ENCODE measurements around the gene MEPCE.

MEPCE gene

GRCh38 chr7:100407285-100408180 lies 22.1 kb upstream of the MEPCE start:
- DNase-seq, result peak; percentile 42

- no peak for DNase-seq
Observed at GRCh38 chr7:100411101-100411500, 18.5 kb upstream of the MEPCE start.

GRCh38 chr7:100413346-100413745 lies 16.3 kb upstream of the MEPCE start:
- no peak for DNase-seq

GRCh38 chr7:100413889-100414288 lies 15.7 kb upstream of the MEPCE start:
- no peak for DNase-seq

GRCh38 chr7:100415448-100415847 lies 14.2 kb upstream of the MEPCE start:
- no peak for DNase-seq

- DNase-seq, result no peak
Observed at GRCh38 chr7:100418930-100419659, 10.5 kb upstream of the MEPCE start.

GRCh38 chr7:100419660-100420226 lies 9.9 kb upstream of the MEPCE start:
- DNase-seq, result no peak

- DNase-seq, result no peak
Observed at GRCh38 chr7:100423315-100423714, 6.3 kb upstream of the MEPCE start.

GRCh38 chr7:100425347-100425746 lies 4.3 kb upstream of the MEPCE start:
- DNase-seq, result no peak

- DNase-seq, result no peak
Observed at GRCh38 chr7:100426516-100426915, 3.1 kb upstream of the MEPCE start.

- no peak for DNase-seq
Observed at GRCh38 chr7:100427762-100428198, 1.9 kb upstream of the MEPCE start.

- peak; percentile 96 for DNase-seq
Observed at GRCh38 chr7:100428199-100428966, 1.2 kb upstream of the MEPCE start, which contains the start of gene ZCWPW1. Gene ZCWPW1, minus strand, starts transcription at chr7:100428703. Its CDS starts 8,054 bp downstream, at chr7:100420649.

GRCh38 chr7:100428967-100429636 lies 529 bp upstream of the MEPCE start:
- DNase-seq, result peak; percentile 100

- peak; percentile 35 for DNase-seq
Observed at GRCh38 chr7:100430493-100431285, 1.1 kb downstream of the MEPCE start.

GRCh38 chr7:100431286-100431735 lies 1.7 kb downstream of the MEPCE start:
- no peak for DNase-seq

- DNase-seq, result no peak
Observed at GRCh38 chr7:100432053-100432452, 2.4 kb downstream of the MEPCE start.

- no peak for DNase-seq
Observed at GRCh38 chr7:100432621-100433275, 3.1 kb downstream of the MEPCE start.

GRCh38 chr7:100433276-100433591 lies 3.6 kb downstream of the MEPCE start:
- DNase-seq, result no peak

- DNase-seq, result no peak
Observed at GRCh38 chr7:100433592-100434296, 4.1 kb downstream of the MEPCE start.

Measured in activated gamma-delta T cell treated with Interleukin-2 at 50 U/mL for 16 hours (primary cell).